Activated T-cell treated with anti-CD3 and anti-CD28 coated beads for 1 hour (primary cell): ENCODE data around the gene PPIG.
"Not testable (repeated sequence)": the region's sequence is repeated elsewhere in the genome, so short reads cannot be mapped to it uniquely, and the experiment has no call there.

Experiments used
- DNase-seq: peaks from one replicate; pipeline ENCODE4 v3.0.0-alpha.2; 2020; ENCODE audit warnings: low read depth

Gene PPIG

DNA sequence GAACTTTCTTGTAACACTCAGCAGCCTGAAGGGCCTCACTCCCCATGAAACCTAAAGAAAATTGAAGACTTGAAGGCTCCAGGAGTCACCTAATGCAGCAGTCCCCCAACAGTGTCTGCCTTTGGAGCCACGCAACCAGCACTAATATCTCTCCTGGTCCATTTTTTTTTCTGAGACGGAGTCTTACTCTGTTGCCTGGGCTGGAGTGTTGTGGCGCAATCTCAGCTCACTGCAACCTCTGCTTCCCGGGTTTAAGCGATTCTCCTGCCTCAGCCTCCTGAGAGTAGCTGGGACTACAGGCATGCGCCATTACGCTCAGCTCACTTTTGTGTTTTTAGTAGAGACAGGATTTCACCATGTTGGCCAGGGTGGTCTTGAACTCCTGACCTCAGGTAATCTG is 12.4 kb downstream of the PPIG start:
- not testable (repeated sequence) for DNase-seq

DNA sequence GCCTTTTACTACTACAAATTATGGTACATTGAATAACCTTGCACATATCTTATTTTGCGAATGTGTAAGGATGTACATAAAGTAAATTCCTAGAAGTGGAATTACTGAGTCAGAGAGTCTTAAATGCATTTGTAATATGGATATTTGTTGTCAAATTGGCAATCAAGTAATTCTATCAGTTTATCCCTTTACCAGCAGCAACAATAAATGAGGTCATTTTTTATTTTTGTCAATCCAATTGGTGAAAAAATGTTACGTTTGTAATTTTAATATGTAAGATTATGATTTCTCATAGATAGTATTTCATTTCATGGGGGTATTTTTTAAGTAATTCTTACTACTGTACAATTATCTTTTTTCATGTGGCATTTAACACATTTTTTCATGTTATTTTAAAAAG is 14.8 kb downstream of the PPIG start:
- no peak for DNase-seq

DNA sequence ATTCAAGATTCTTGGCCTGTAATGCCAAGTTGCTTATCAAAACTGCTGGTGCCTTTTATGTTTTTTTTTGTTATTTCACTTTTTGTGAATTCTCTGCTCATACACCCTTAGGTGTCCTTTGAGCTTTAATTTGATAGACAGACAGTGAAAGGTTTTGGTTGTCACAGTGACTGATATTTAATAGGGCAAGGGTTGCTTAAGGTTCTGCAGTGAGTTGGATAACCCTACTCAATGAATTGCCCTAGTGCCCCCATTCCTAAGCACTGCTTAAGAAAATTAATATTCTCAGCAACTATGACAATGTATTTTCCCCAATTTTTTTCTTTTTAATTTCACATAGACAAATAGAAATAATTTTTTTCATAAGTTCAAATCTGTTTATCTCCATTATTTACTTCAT is 15.4 kb downstream of the PPIG start:
- no peak for DNase-seq

DNA sequence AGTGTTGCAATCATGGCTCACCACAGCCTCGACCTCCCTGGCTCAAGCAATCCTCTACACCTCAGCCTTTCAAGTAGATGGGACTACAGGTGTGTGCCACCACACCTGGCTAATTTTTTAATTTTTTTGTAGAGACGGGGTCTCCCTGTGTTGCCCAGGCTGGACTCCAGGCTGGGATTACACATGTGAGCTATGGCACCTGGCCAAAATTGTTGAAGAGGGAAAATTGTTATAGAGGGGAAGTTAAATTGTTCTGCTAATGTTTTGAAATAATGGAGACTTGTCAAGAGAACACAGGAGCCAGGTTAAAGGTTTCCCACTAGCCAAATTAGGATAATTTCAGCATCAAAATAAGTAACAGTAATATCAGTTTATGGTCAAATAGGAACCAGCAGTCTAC is 25.1 kb downstream of the PPIG start:
- DNase-seq: no peak

DNA sequence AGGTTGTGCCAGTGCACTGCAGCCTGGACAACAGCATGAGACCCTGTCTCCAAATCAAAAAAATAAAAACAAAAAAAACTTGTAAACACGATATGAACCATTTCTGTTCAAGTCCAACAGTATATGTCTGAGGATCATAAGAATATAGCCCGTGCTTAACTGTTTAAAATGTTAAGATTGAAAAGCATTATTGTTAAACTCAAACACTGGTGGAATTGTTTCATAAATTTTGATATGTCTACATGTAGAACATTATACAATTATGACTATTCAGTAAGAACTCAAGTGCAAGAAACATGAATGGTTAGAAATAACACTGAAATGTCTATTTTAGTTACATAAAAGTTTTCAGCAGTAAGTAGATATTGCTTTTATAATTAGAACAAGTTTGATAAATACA is 29.7 kb downstream of the PPIG start:
- DNase-seq: no peak

DNA sequence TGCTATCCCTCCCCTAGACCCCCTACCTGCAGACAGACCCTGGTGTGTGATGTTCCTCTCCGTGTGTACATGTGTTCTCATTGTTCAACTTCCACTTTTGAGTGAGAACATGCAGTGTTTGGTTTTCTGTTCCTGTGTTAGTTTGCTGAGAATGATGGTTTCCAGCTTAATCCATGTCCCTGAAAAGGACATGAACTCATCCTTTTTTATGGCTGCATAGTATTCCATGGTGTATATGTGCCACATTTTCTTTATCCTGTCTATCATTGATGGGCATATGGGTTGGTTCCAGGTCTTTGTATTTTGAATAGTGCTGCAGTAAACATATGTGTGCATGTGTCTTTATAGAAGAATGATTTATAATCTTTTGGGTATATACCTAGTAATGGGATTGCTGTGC is 31.8 kb downstream of the PPIG start:
- DNase-seq: not testable (repeated sequence)

DNA sequence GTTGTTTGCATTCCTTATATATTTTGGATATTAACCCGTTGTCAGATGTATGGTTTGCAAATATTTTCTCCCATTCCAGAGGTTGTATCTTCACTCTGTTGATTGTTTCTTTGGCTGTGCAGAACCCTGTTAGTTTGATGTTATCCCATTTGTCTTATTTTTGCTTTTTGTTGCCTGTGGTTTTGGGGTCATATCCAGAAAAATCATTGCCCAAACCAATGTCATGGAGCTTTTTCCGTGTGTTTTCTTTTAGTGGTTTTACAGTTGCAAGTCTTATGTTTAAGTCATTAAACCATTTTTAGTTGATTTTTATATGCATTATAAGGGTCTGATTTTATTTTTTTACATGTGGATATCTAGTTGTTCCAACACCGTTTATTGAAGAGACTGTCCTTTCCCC is 35.8 kb downstream of the PPIG start:
- no peak for DNase-seq

DNA sequence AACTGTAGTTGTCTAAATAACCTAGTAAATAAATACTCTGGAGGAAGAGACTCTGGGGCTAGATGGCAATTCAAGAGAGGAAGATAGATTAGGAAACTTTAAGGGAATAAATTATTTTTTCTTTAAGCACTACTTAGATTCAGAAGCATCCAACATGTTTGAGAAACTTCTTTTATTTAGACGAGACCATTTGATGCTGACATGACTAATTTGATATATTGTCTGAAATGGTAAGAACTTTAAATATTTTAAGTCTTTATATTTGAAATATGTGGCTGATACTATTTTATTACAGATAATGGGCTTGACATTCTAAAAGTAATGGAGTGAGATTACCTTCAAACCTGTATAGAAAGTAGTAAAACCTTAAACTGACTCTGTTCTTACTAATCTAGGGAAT is 36.4 kb downstream of the PPIG start:
- DNase-seq: no peak

DNA sequence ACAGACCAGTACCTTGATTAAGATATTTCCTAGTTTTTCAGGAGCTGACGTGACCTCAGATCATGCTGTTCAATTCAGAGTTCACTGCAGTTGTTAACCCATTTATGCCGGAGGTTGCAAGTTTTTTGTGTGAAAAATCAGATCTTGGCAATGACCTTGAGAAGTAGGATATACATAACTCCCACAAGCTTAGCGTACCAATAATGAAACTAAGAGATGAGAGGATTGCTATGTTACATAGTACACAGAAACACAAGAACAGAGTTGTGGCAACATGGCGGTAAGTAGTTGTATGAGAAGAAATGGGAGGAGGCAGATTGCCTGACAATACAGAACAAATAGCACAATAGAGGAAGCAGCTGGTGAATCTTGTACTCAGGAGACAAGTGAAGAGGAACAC is 39.1 kb downstream of the PPIG start:
- no peak for DNase-seq

DNA sequence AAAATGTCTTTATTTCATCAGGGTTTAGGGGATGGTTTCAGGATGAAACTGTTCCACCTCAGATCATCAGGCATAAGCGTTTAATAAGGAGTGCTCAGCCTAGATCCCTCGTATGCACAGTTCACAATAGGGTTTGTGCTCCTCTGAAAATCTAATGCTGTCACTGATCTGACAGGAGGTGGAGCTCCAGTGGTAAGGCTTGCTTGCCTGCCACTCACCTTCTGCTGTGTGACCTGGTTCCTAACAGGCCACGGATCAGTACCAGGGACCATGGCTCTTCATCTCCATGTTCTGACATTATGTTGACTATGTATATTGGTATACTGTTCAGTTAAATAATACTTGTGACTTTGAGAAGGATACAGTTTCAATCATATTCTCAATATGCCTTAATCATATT is 41.6 kb downstream of the PPIG start:
- DNase-seq: no peak

DNA sequence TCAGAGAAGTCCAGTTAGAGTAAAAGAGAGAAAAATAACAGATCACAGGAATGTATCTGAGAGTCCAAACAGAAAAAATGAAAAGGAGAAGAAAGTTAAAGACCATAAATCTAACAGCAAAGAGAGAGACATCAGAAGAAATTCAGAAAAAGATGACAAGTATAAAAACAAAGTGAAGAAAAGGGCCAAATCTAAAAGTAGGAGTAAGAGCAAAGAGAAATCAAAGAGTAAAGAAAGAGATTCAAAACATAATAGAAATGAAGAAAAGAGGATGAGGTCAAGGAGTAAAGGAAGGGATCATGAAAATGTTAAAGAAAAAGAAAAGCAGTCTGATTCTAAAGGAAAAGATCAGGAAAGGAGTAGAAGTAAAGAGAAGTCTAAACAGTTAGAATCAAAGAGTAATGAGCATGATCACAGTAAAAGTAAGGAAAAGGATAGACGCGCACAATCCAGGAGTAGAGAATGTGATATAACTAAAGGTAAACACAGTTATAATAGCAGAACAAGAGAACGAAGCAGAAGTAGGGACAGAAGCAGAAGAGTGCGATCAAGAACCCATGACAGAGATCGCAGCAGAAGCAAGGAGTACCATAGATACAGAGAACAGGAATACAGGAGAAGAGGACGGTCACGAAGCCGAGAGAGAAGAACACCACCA is 52.4 kb downstream of the PPIG start:
- DNase-seq: no peak

DNA sequence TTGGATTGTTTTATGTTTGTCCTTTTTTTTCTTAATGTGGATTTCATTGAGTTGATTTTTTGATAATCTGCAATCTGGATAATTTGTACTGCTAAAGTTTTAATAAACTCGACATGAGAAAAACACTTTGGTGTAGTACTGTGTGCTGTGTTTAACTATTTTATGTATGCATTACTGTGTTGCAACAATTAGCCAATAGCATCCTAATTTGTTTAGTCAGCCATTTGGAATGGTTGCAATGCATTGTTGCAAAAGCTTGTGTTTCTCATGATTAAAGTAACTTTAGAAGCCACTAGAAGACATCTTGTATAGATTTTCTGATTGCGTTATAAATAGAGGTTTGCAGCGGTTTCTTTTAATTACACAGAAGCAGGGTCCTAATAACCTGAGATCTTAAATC is 53.5 kb downstream of the PPIG start:
- no peak for DNase-seq

DNA sequence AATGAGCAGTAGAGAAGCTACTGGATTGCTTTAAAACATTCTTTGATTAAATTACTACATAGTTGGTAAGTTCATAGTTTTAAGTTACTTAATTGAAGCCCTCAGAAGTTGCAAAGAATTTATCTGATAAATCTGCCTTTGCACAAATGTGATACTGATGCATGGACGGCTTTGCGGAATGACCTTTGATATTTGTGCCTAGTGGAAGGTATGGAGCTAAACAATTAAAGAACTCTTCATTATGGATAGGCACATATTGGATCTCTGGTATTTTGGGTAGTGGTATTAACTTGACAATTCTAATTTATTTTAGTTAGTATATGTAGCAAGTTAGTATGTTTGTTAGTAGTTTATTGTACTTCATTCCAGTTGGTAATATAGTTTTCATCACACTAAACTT is 56.0 kb downstream of the PPIG start:
- DNase-seq: no peak

DNA sequence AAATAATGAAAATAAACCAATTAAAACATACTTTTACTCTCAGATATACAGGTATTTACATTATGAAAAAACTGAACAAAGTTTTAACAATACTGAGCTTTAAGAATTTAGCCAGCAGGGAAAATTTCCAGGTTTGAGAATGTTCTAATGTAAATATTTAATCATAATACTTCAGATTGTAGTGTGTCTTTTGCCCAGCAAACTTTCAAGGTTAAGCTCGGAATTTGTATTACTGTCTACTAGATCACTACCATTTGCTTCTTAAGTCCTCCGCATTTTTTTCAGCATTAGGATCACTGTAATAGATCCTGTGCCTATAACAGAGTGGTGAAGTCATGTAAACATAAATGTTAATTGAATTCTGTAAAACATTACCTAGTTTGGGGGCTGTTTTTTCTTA is 57.3 kb downstream of the PPIG start:
- DNase-seq: no peak

DNA sequence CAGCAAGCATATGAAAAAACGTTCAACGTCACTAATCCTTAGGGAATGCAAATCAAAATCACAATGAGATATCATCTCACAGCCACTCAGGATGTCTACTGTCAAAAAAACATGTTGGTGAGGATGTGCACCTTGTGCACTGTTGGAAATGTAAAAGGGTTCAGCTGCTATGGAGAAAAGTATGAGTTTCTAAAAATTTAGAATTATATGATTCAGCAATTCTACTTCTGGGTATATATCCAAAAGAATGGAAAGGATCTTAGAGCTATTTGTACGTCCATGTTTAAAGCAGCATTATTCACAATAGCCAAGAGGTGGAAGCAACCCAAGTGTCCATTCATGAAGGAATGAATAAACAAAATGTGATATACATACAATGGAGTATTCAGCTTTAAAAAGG is 60.0 kb downstream of the PPIG start:
- no peak for DNase-seq

DNA sequence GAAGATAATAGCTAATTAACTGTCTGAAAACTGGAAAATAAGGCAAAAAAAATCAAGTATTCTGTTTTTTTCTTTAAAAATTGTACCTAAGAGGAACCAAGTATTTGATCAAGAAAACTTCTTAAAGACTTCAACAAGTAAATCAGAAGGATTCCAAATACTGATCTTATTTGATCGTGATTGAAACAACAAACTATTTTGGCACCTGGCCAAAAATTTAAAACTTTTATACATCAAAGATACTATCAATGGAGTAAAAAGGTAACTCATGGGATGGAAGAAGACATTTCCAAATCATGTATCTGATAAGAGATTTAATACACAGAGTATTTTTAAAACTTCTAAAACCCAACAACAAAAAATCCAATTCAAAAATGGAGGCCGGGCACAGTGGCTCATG is 63.3 kb downstream of the PPIG start:
- no peak for DNase-seq

DNA sequence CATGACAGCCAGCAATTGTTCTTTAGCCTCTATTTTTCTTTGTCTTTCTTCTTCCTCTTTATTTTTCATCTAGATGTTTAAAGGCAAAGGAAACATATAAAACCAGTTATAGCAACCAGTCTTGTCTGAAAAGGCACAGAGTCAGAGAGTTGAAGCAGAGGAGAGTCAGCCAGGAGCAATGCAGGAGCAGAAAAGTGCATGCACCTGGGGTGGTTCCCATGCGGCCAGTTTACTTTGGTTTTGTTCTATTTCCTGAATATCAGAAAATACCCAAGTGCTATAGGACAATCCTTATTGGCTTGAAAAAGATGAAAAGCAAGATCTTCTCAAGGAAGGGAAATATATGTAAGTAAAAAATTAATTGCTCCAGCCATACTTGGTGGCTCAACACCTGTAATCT is 65.1 kb downstream of the PPIG start:
- no peak for DNase-seq

DNA sequence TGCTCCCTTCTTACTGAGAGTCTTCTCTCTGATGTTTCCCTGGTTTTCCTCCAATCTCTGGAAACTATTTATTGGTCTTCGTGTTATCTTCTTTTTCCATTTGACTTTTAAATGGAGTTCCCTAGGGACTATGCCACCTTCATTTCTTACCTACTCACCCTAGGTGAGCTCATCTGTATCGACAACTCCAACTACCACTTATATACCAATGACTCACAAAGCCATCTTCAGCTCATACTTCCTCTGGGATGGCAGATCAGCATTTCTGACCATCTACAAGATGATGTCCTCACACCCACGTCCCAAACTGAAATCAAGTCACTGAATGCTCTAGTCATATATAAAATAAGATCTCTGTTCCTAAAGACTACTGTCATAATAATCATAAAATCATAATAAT is 69.5 kb downstream of the PPIG start:
- DNase-seq: no peak

DNA sequence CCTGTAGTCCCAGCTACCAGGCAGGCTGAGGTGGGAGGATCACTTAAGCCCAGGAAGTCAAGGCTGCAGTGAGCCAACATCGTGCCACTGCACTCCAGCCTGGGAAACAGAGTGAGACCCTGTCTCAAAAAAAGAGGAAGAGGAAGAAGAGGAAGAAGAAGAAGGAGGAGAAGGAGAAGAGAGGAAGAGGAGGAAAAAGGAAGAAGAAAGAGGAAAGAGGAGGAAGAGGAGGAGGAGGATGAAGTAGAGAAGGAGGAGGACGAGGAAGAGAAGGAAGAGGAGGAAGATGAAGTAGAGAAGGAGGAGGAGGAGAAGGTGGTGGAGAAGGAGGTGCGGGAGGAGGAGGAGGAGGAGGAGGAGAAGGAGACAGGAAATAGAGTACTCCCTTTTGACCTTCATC is 72.0 kb downstream of the PPIG start:
- no peak for DNase-seq

DNA sequence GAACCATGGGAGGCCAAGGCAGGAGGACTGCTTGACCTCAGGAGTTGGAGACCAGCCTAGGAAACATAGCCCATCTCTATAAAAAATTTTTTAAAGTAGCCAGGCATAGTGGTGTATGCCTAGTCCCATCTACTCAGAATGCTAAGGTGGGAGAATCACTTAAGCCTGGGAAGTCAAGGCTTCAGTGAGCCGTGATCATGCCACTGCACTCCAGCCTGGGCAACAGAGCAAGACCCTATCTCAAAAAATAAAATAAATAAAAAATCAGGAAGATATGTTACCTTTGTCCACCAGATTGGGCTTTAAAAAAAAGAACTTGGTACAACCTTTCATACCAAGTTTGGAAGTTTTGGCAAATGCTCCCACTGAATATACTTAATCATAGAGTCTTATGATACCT is 74.7 kb downstream of the PPIG start:
- no peak for DNase-seq

DNA sequence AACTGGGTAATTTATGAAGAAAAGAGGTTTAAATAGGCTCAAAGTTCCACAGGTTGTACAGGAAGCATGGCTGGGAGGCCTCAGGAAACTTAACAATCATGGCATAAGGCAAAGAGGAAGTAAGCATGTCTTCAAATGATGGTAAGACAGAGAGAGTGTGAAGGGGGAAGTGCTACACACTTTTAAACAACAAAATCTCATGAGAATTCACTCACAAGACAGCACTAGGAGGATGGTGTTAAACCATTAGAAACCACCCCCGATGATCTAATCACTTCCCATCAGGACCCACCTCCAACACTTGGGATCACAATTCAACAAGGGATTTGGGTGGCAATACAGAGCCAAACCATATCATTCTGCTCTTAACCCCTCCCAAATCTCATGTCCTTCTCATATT is 75.2 kb downstream of the PPIG start:
- DNase-seq: no peak

DNA sequence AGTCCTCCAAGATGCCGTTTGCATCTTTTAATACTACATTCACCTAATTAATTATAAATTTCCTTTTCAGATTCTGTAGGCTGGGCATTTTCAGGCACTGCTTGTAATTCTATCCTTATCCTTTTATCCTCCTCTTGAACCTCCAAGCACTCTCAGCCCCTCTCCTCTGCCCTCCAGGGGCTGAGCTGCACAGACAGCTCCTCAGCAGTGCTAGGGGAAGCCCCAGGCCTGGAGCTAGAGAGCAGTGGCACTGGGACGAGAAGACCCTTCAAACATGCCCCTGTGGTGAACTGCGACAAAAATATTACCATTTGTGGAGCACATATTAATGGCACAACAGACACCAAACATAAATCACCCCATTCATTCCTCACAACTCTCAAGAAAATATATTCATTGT is 77.1 kb downstream of the PPIG start:
- DNase-seq: no peak

DNA sequence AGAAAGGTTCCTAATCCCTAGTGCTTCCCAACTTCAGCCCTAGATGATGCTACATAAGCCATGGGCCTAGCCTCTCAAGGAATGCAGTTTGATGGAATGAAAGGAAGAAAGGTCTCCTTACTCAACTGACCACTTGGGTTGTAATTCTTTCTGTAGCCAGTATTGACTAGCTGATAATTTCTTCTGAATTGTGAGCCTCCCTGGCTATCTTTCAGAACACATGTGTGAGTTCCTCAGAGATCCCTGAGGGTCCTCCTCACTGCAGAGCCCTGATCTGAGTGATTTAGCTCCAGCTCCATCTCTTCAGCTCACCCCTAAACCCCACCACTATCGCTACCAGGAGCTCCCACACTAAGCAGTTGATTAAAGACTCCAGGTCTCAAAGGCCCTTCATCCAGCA is 78.6 kb downstream of the PPIG start:
- no peak for DNase-seq

DNA sequence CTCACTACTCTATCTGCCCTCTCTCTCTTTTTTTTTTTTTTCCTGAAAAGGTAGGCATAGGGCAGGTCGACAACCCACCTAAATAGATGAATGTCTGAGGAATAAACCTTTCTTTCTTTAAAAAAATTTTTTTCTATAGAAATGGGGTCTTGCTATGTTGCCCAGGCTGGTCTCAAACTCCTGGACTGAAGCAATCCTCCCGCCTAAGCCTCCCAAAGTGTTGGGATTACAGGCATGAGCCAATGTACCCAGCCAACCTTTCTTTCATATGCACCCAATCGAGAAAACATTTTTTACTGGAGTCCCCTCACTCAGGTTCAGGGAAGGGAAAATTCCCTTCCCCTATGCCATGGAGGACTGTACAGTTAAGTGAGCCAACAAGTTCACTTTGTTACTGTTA is 79.1 kb downstream of the PPIG start:
- no peak for DNase-seq

DNA sequence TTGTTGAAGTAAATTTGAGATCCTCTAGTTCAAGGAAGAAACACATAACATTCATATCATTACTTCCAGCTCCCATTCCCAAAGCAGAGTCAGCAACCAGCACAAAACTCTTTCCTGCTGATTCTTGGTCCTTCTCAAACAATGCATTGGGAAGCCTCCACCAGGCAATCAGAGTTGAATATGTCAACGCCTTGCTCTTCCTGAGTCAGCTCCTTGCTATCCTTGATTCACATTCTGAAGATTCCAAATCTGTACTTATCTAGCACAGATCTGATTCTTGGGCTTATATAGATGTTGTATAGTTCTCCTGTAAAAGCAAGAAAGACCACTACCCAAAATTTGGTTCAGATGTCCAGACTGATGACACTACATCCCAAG is 80.4 kb downstream of the PPIG start:
- no peak for DNase-seq
